Endothelial cell of umbilical vein (primary cell): ENCODE measurements around the gene FBXO11.

Experiments
- CTCF ChIP-seq, 2 donors: IDR thresholded peaks; 1 replicate in 1 of 2; 2 replicates in 1 of 2; pipeline ENCODE4 v1.5.1; 2011; ENCODE audit warnings: low read length in 2 of 2, mild to moderate bottlenecking in 2 of 2, moderate library complexity in 2 of 2, control low read depth in 1 of 2, inconsistent platforms in 1 of 2, low read depth in 1 of 2; ENCODE audit not compliant: insufficient read depth in 1 of 2; ENCODE audit errors: extremely low read depth in 1 of 2
- EZH2 ChIP-seq: IDR thresholded peaks from 2 replicates; pipeline ENCODE4 v1.6.1; 2012; ENCODE audit warnings: borderline replicate concordance, low read depth, mild to moderate bottlenecking, moderate library complexity, low read length, inconsistent platforms; ENCODE audit not compliant: severe bottlenecking
- FOS ChIP-seq: IDR thresholded peaks from 2 replicates; pipeline ENCODE4 v1.6.1; 2011; ENCODE audit warnings: mild to moderate bottlenecking, low read length, moderate library complexity, borderline replicate concordance; ENCODE audit not compliant: insufficient read depth
- GATA2 ChIP-seq: IDR thresholded peaks from 2 replicates; pipeline ENCODE4 v1.7.0; 2011; ENCODE audit warnings: low read depth, mild to moderate bottlenecking, moderate library complexity, mixed read lengths, low read length; ENCODE audit not compliant: insufficient read length, insufficient read depth
- JUN ChIP-seq: IDR thresholded peaks from 2 replicates; pipeline ENCODE4 v1.6.1; 2011; ENCODE audit warnings: borderline replicate concordance, low read depth; ENCODE audit not compliant: insufficient read length, insufficient read depth
- MAX ChIP-seq: IDR thresholded peaks from 2 replicates; pipeline ENCODE4 v1.6.1; 2011; ENCODE audit not compliant: insufficient read depth, insufficient read length
- MYC ChIP-seq: IDR thresholded peaks from one replicate; pipeline ENCODE4 v1.6.1; 2011; ENCODE audit warnings: mild to moderate bottlenecking, low read depth, low read length
- POLR2A ChIP-seq: IDR thresholded peaks from 2 replicates; pipeline ENCODE4 v1.6.1; 2012; ENCODE audit warnings: low read depth, mild to moderate bottlenecking, control low read depth, low read length
- POLR2AphosphoS5 ChIP-seq: IDR thresholded peaks from 2 replicates; pipeline ENCODE4 v1.6.1; 2012; ENCODE audit warnings: low read depth, mild to moderate bottlenecking, control low read depth, low read length, moderate library complexity; ENCODE audit not compliant: insufficient read depth

GRCh38 chr2:47818777-47819176, 87.5 kb downstream of the FBXO11 start:
- TF ChIP-seq CTCF (IDR thresholded peaks at IDR 0.05; ENCODE audit: extremely low read depth in 1 of 2, insufficient read depth in 1 of 2, low read depth in 1 of 2, low read length in 2 of 2) (no peak), EZH2 (no peak), POLR2AphosphoS5 (no peak), POLR2A (no peak), MAX (no peak), GATA2 (no peak), JUN (no peak), FOS (no peak), MYC (no peak)
